NCI-H1105 treated with DMSO at 0.1 percent for 48 hours (cell line): ENCODE data around the gene SYTL1.

Experiments
- DNase-seq: peaks from one replicate; lab custom pipeline; 2025; lab: John Stamatoyannopoulos, UW

SYTL1 gene

DNA sequence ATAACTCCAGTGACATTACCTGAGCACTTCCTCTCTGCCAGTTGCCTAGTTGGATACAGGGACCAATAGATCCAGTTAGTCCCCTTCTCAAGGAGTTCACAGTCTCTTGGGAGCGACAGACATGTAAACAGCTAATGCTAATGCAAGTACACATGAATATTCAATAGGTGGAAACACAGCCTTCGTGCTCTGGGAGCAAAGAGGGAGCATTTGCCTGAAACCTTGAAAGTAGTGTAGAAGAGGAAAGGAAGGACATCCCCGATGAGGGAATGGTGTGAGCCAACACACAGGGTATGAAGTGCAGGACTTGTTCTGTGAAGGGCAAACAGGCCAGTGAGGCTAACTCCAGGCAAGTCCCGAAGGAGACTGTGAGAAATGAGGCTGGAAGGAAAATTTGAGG, 23.7 kb upstream of the SYTL1 start:
- no peak for DNase-seq

- DNase-seq, result no peak
Measured at GRCh38 chr1:27318596-27318995, 23.2 kb upstream of the SYTL1 start.

- DNase-seq, result peak; percentile 97
Measured at GRCh38 chr1:27321813-27322568, 19.8 kb upstream of the SYTL1 start, which contains the start of gene TMEM222. Gene TMEM222, plus strand, starts transcription at chr1:27322163. Its CDS starts 35 bp downstream, at chr1:27322198.

DNA sequence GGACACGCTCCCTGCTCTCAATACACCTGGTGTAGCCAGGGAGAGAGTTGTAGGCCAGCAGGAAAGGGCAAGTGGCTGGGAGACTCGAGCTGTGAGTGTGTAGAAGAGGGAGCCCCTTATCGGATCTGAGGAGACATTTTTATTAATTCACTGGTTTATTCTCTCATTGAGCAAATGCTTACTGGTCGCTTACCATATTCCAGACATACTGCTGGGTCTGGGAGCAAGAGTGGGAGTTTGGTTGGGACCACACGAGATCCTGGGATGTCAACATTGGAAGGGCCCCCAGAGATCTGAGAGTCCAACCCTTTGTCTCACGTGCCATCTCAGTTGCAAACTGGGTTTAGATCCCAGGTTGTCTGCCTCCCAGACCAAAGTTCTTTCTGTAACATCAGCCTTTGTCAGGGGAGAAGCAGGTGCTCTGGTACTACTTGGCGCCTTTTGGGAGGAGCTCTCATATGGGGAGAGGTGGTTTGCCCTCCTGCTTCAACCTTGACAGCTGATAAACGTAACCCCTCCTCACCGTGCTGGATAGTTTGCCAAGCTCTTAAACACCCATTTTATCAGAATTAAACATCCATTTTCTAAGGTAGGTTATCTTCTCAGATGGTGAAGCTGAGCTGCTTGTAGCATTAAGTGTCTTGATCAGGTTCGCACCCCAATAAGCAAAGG, 19.1 kb upstream of the SYTL1 start:
- DNase-seq, result no peak

GRCh38 chr1:27325286-27325685, 16.5 kb upstream of the SYTL1 start:
- no peak for DNase-seq

DNA sequence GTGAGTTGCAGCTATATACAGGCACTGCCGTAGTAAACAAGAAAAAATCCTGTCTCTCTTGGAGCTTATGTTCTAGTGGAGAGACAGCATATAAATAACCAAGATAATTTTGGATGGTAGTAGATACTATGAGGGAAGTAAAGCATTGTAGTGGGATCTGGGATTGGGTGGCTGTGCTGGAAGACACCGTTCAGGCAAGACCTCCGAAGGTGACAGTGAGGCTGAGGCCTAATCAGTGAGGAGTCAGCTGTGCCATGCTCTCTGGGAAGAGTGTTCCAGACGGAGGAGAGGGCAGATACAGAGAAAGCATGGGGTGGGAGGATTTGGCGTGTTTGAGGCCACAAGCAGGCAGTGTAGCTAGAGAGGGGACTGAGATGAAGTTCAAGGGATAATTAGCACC, 13.9 kb upstream of the SYTL1 start:
- no peak for DNase-seq

DNA sequence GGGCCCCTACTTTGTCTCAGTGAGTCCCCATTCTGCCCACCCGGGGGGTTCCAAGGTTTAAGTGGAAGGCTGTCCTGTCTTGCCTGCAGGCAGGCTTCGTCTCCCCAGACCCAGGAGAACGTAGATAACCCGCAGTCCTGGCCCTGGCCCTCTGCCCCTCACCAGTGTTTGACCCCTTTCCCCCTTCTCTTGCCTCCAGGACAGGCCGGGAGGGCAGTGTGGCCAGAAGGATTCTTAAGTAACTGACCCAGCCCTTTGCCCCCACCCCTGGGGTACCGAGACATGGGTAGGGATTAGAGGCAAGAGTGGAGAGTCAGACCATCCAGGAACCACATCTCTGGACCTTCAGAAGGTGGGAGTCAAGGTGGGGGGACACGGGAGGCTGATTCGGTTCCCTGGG, 11.0 kb upstream of the SYTL1 start:
- no peak for DNase-seq

DNA sequence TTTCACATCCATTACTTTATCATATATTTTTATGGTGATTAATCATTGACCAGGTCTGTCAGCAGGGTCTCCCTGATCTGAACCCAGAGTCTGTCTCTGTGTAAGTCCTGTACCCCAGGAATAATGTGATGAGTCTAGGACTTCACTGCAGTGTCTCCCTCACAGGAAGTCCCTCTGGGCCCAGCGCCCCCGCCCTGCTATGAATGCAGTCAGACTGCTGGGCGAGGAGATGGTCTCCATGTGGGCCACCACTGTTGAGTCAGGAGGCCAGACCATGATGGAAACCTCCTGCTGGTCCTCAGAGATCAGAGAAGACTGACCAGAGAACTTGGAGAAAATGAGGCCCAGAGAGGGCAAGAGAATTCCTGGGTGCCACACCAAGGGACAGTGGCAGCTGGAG, 10.4 kb upstream of the SYTL1 start:
- no peak for DNase-seq

DNA sequence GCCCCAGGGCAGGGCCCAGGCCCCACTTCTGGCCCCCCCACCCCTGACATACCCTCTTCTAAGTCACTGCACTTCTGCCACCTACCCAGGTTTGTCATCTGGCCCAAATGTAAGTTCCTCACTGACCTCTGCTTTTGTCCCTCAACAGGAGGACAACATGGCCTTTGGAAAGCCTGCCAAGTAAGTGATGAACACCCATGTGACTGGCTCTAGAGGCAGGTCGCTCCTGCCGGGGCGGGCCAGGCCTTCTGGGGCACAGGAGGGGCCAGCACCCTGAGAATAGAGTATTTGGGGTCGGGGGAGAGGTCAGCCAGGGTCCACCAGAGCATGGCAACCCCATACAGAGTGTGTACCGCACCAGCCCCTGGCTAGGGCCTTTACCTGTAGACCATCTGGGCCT, 9.9 kb upstream of the SYTL1 start:
- no peak for DNase-seq

- peak; percentile 11 for DNase-seq
Measured at GRCh38 chr1:27332536-27333281, 9.1 kb upstream of the SYTL1 start.

GRCh38 chr1:27333717-27334279, 8.0 kb upstream of the SYTL1 start:
- no peak for DNase-seq

DNA sequence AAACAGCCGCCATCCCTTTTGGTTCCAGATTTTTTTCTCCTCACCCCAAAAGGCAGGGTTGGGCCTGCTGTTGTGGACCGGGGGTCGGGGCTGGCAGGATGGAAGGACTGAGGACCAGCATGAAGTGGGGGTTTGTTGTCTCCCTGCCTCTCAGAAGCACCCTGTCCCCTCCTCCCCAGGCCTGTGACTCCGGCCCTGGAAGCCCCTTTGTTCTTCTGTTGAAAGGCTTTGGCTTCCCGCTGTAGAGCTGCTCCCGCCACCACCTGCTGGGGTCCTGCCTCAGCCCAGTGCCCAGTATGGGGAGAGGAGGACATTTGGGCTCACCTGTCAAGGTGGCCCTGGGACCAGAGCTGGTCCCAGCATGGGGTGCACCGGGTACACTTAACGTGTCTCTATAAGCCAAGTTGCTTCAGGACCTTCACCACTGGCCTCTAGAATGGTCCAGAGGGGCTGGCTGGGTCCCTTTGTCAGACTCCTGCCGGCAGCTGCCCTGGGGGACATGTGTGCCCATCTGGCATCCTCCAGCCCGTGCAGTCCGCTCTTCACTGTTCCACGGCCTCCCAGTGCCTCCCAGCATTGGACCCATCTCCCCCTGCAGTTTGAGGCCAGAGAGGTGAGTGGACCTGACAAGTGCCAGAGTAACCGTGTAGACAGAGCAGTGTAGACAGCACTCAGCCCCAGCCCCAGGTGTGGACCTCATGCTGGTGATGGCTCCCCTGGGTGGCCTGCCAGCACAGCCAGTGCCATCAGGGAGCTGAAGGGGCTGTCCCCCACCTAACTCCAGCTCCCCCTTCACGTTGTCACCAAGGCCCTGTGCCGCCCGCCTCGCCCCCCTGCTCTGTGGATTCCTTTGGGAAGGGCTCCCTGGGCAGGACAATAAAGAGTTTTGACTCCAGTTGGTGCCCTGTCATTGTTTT, 6.1 kb upstream of the SYTL1 start:
- DNase-seq, result no peak

DNA sequence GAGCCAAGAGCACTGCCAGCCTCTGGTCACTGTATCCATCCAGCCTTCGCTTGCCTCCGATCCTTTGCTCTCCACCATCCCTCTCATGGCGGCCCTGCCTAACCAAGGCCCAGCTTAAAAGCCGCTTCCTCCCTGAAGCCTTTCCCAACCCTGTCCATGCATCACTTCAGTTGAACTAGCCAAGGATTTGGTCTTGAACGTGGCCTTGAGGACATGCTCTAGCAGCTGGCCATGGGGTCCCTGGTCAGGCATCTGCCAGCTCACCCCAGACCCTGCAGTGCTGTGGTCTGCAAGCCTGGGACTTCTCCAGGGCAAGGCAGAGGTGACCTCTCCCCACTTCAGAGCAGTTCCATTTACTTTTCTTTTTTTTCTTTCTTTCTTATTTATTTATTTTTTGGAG, 5.1 kb upstream of the SYTL1 start:
- no peak for DNase-seq

- no peak for DNase-seq
Measured at GRCh38 chr1:27338751-27339150, 3.1 kb upstream of the SYTL1 start.

DNA sequence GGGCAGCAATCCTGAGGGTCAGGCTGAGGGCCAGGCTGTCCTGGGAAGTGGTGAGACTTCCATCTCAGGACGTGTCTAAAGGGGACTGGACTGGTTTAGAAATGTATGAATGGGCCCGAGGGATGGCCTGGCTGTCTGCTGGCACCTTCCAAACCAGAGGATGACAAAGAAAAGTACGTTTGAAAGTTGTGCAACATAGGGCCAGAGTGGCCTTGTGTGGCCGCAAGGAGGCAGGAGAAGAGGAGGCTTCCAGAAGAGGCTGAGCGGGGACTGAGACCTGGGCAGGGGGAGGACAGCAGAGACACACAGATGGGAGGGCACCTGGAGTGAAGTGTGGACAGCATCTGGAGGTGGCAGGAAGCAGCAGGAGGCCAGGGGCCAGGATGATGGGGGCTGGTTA, 2.6 kb upstream of the SYTL1 start:
- DNase-seq, result no peak

DNA sequence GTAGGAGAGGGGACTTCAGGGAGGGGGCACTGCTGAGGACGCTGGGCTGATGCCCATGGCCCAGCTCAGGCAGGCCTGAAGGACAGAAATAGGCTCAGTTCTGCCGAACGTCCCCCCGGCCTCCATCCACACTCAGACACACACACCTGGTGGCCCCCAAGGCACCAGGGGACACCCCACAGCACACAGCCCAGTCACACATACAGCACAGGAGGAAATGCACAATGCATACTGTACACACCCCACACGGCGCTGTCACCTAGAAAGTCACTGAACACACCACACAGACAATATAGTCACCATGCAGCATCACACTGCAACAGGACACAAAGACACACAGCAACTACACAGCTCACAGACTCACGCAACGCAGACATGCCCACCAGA, 562 bp downstream of the SYTL1 start:
- DNase-seq, result no peak

DNA sequence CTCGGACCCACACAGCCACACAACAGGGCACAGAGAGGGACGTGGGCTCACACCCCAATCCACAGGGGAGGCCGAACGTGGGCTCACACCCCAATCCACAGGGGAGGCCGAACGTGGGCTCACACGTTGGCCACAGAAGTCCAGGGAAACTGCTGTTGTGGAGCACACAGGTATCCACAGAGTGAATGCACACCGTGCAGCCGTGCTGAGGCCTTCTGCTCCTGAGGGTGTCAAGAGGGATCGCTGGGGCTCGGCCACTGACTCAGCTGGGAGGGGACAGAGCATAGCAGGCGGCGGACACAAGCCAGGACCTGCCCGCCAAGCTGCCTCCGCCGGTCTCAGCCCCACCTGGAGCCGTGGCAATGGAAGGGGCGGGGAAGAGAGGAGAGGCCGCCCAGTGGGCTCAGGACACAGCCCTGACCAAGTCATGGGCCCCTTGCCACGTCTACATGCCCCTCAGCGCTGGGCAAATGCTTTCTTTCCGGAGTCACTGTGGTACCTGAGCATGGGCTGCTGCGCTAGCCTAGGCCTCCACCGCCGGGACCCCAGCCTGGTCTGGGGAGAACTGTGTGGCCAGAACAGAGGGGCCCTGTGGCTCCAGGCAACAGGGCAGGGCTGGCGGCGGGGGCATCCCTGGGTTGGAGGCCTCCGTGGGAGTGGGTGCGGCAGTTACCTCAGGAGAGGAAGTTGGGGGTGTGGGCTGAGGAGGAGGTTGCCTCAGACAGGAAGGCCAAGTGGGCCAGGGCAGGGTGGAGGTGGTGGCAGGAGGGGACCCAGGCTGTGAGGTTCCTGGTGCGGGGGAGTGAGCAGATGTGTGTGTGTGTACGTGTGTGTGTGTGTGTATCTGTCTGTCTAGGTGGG, 1.2 kb downstream of the SYTL1 start:
- peak; percentile 84 for DNase-seq

DNA sequence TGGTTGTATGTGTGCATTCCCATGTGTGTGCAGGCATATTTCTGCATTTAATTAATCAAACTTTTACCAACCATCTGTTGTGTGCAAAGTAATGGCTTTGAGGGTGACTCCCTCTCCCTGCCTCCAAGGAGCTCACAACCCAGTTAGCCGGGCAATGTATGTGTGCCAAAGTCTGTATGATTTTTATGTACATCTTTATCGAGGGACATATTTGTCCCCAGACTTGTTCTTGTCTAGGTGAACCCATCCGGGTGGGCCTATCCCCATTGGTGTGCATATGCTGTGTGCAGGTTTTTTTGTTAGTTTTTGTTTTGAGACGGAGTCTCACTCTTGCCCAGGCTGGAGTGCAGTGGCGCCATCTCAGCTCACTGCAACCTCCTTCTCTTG, 1.8 kb downstream of the SYTL1 start:
- no peak for DNase-seq

DNA sequence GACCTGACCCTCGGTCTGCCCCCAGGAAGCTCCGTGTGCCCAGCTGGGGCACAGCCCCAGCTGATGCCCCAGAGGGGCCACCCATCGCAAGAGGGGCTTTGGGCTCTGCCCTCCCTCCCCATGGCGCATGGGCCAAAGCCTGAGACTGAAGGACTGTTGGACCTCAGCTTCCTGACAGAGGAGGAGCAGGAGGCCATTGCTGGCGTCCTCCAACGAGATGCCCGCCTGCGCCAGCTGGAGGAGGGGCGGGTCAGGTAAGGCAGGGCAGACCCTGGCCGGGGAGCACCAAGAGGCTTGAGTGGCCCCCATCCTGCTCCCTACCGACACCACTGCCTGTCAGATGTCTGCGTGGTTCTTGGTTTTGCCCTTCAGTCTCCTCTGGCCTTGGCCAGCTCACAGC, 3.5 kb downstream of the SYTL1 start:
- DNase-seq, result no peak

DNA sequence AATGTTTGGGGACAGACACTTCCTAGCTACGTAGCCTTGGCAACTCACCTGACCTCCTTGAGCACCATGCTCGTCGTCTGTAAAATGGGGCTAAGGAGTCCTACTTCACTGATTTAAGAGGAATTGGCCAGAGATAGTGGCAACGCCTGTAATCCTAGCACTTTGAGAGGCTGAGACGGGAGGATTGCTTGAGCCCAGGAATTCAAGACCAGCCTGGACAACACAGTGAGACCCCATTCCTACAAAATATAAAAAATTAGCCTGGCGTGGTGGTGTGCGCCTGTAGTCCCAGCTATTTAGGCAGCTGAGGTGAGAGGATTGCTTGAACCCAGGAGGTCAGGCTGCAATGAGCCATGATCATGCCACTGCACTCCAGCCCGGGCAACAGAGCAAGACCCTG, 4.5 kb downstream of the SYTL1 start:
- no peak for DNase-seq
